ENCODE measurements around the gene ABHD2.

DNA sequence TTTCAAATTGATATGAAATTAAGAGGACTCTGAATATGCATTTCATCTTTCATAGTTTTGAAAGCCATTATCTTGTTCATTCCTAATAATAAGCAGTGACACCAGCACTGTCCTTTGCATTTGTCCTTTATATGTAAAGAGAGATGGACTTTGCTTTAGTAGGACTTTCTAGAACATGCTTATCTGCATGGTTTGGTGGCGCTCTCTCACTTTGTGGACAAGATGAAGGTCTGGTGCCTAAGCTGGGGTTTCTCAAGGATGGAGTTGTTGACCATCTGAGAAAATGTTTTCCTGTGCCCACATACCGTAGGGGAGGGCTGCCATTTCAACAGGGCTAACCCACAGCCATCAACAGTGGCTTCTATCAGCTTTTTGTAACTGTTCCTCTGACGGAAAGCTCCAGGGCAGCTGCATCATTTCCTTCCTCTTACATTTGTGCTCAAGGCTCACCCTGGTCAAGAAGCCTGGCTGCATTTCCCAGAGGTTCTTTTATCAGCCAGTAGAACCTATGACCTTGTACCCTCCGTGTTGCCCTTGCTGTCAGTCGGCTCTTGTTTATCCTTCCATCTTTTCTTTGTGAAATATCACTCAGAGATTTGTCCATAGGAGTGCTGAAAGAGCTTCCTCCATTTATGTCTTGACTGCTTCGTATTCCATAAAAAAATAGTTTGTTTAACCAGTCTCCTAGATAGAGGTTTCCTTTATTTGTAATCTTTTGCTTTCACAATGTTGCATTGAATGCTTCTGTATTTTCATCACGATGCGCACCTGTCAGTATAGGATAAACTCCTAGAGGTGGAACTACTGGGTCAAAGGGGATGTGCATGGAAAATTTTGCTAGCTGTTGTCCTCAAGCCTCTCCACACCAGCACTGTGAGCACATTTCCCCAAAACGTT lies 44.6 kb downstream of the ABHD2 start:
- TF ChIP-seq GATA3 (IDR thresholded peaks at IDR 0.05; ENCODE audit: low read depth, low read length) (no peak), GATA2 (IDR thresholded peaks at IDR 0.05; ENCODE audit: low read depth, low read length) (no peak)
